ENCODE measurements around the gene GRAMD4. TPM values are rescaled to one million over a fixed set of nuclear protein-coding genes. Genes with fewer than 3 reads are reported as not detected.

The GRAMD4 gene
- total and polyA plus RNA-seq, 2 donors (not counting 1 experiment from before 2014, with no cell fraction given), result 17.0 to 88.1 TPM

GRCh38 chr22:46694416-46695170 lies 74.4 kb downstream of the GRAMD4 start:
- peaks cover 22% of the 10 kb centered on the region for H4K20me1 ChIP-seq (ENCODE audit: control insufficient read depth, insufficient read depth, low read length, poor library complexity, severe bottlenecking)
- DNase-seq (no peak), ATAC-seq (ENCODE audit: low read depth) (no peak)
- H3K4me1 ChIP-seq (ENCODE audit: control insufficient read depth in 2 of 2, insufficient read depth in 2 of 2, low read length in 2 of 2), result no peaks in the 10 kb centered on the region
- H2AFZ ChIP-seq (ENCODE audit: insufficient read depth, low read depth, low read length, poor library complexity, severe bottlenecking), result no peak overlapping the region
- Mint-ChIP-seq H3K4me3 (no peak overlapping the region), H3K4me1 (no peaks in the 10 kb centered on the region), H3K9me3 (ENCODE audit: insufficient read depth) (no peaks in the 10 kb centered on the region), H3K27ac (no peak overlapping the region), H3K27me3 (no peaks in the 10 kb centered on the region)
- WGBS (ENCODE audit: insufficient coverage), result 95% methylated on average over 14 of the region's 15 CpGs
- CTCF ChIA-PET, result interaction anchor here (1.3 to 3.1 kb wide), 2 partner anchors 131 kb away, joined by 3 to 23 read pairs; no protein-coding TSS in a partner anchor
- H3K79me2 ChIP-seq (ENCODE audit: control insufficient read depth, insufficient read depth, low read length), result no peaks in the 10 kb centered on the region
- no peaks in the 10 kb centered on the region for H3K27me3 ChIP-seq (replicated peaks in 1 of 4; ENCODE audit: control extremely low read depth in 1 of 4, control insufficient read depth in 3 of 4, insufficient read depth in 4 of 4, low read length in 3 of 4)
- intact Hi-C loops (cut with micrococcal nuclease), result no loop called here
- no peak overlapping the region for H3K4me3 ChIP-seq (ENCODE audit: control extremely low read depth in 1 of 5, extremely low read depth in 1 of 5, insufficient read depth in 1 of 5, low read depth in 2 of 5, low read length in 4 of 5)
- no peak overlapping the region for H3K4me2 ChIP-seq (replicated peaks; ENCODE audit: low read depth, low read length, poor library complexity, severe bottlenecking)
- H3K36me3 ChIP-seq (replicated peaks in 1 of 2; ENCODE audit: control extremely low read depth in 1 of 2, control insufficient read depth in 1 of 2, extremely low read depth in 1 of 2, insufficient read depth in 2 of 2, low read length in 1 of 2), result peaks cover 3 to 74% of the 10 kb centered on the region in 2 experiments
- TF ChIP-seq EZH2 (IDR thresholded peaks at IDR 0.05; ENCODE audit: borderline replicate concordance, insufficient read depth, low read depth, low read length, poor library complexity, severe bottlenecking), result no peak
- TF ChIP-seq CTCF (IDR thresholded peaks at IDR 0.05), result no peak
- H3K27ac ChIP-seq (ENCODE audit: low read length in 2 of 2), result no peak overlapping the region
- no peak overlapping the region for H3K9ac ChIP-seq (ENCODE audit: low read length)
- POLR2A ChIA-PET, result no interaction called here
- H3K9me3 ChIP-seq (ENCODE audit: control extremely low read depth in 1 of 3, control insufficient read depth in 2 of 3, insufficient read depth in 1 of 3, low read length in 2 of 3), result no peaks in the 10 kb centered on the region

Data from B cell (primary cell).